B cell (primary cell): ENCODE measurements around the gene RBM38.

Source experiments
- CTCF ChIP-seq: fragments of 200-600 bp; IDR thresholded peaks from one replicate; pipeline ENCODE4 v1.8.0; 2022; ENCODE audit warnings: antibody characterized with exemption, mild to moderate bottlenecking
- EZH2 ChIP-seq: IDR thresholded peaks from 2 replicates; pipeline ENCODE4 v1.6.1; 2012; ENCODE audit warnings: borderline replicate concordance, low read depth, mild to moderate bottlenecking, moderate library complexity, low read length; ENCODE audit not compliant: insufficient read depth, poor library complexity, severe bottlenecking

DNA sequence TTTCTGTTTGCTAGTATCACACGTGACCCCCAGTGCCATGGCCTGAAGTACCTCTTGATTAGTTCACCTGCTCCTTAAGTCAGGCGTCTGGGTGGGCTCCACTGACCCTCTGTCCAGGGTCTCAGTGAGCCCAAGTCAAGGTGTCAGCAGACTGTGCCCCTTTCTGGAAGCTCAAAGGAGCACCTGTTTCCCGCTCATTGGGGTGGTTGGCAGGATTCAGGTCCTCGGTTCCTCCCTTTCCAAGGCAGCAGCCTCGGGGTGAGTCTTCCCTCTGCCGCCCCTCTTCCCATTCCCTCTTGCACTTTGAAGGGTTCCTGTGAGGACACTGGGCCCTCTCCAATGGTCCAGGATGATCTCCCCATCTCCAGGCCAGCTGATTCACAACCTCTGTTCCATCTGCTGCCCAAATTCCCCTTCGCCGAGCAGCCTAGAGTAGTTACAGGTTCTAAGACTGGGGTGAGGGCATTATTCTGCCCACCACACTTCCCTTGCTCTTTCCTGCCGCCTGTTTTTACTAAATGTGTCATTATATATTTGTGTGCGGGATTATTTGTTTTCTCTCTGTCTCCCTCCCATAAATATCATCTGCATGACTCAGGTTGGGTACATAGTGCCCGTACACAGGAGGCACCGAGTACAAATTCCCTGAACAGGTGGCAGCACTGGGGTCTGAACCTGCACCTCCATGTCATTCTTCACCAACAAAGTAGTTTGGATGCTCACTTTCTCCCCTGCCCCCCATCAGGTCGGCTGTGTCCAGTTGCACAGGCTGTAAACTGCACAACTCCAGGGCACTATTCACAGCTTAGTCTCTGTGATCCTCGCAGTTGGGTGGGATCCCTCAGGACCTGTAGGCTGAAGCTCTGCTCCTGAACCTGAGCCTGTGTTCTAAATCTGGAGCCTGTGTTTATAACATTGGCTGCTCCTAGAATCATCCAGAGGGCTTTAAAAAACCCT lies 58.5 kb downstream of the RBM38 start:
- TF ChIP-seq CTCF: no peak
- TF ChIP-seq EZH2: no peak
